Karpas-422 (cell line): ENCODE measurements around the gene VPS37D. TPM values are rescaled to one million over a fixed set of nuclear protein-coding genes. Genes with fewer than 3 reads are reported as not detected.

Source experiments
- DNase-seq: peaks from one replicate; pipeline ENCODE4 v3.0.0-alpha.2; 2015
- H2AFZ ChIP-seq: fragments of 200-600 bp; sonication (generic); 2 replicates; pipeline ENCODE4 v1.6.1; 2014; ENCODE audit warnings: antibody characterized with exemption, low read length, mixed read lengths
- H3K27ac ChIP-seq: fragments of 200-600 bp; sonication (generic); 2 replicates; pipeline ENCODE4 v1.5.1; 2014; ENCODE audit warnings: mild to moderate bottlenecking, low read length, moderate library complexity
- H3K27me3 ChIP-seq: fragments of 200-600 bp; sonication (generic); 2 replicates; pipeline ENCODE4 v1.6.1; 2014; ENCODE audit warnings: low read length, mixed read lengths
- H3K36me3 ChIP-seq: fragments of 200-600 bp; sonication (generic); 2 replicates; pipeline ENCODE4 v1.6.1; 2014; ENCODE audit warnings: low read length, mixed read lengths; ENCODE audit not compliant: insufficient read depth
- H3K4me1 ChIP-seq: fragments of 200-600 bp; sonication (generic); 2 replicates; pipeline ENCODE4 v1.6.1; 2014; ENCODE audit warnings: mild to moderate bottlenecking, low read length, mixed read lengths
- H3K4me2 ChIP-seq: fragments of 200-600 bp; sonication (generic); 2 replicates; pipeline ENCODE4 v1.6.1; 2014; ENCODE audit warnings: low read length, low read depth, mild to moderate bottlenecking; ENCODE audit not compliant: poor library complexity, severe bottlenecking
- H3K4me3 ChIP-seq: fragments of 200-600 bp; sonication (generic); 2 replicates; pipeline ENCODE4 v1.5.1; 2014; ENCODE audit warnings: mild to moderate bottlenecking, antibody characterized with exemption, low read length, mixed read lengths
- H3K79me2 ChIP-seq: fragments of 200-600 bp; sonication (generic); 2 replicates; pipeline ENCODE4 v1.6.1; 2014; ENCODE audit warnings: mild to moderate bottlenecking, low read length, mixed read lengths
- H3K9ac ChIP-seq: fragments of 200-600 bp; sonication (generic); 2 replicates; pipeline ENCODE4 v1.6.0; 2014; ENCODE audit warnings: low read length
- H3K9me2 ChIP-seq: fragments of 200-600 bp; sonication (generic), shearing (Covaris generic); replicated peaks from 2 replicates; pipeline ENCODE4 v1.6.0; 2014; ENCODE audit warnings: mild to moderate bottlenecking, low read length, moderate library complexity; ENCODE audit not compliant: insufficient read depth
- H3K9me3 ChIP-seq: fragments of 300-700, 200-600 bp; sonication (generic); 2 replicates; pipeline ENCODE4 v1.6.1; 2014; ENCODE audit warnings: low read length, mixed read lengths
- H4K20me1 ChIP-seq: fragments of 200-600 bp; sonication (generic); 2 replicates; pipeline ENCODE4 v1.6.1; 2014; ENCODE audit warnings: mild to moderate bottlenecking, antibody characterized with exemption, low read length, low read depth; ENCODE audit not compliant: insufficient read depth
- total RNA-seq: library from RNA; depleted of rRNA; stranded (reverse); fragments of >200 nt; shearing (Covaris generic); gene quantifications from 2 replicates; pipeline ENCODE4 v1.2.3, GENCODE V29; 2014; ENCODE audit warnings: low replicate concordance

The VPS37D gene
- total RNA-seq, 1 experiment from 2014 or later, result not detected

GRCh38 chr7:73702226-73702625 is 34.6 kb downstream of the VPS37D start:
- no peak overlapping the region for H3K4me3 ChIP-seq
- no peak overlapping the region for H2AFZ ChIP-seq
- no peak for DNase-seq
- H3K9me3 ChIP-seq, result no peaks in the 10 kb centered on the region
- 0 out of 2 replicates have a peak, but pooled peaks cover 5% of the 10 kb centered on the region for H4K20me1 ChIP-seq
- H3K4me1 ChIP-seq, result no peaks in the 10 kb centered on the region
- no peak overlapping the region for H3K27ac ChIP-seq
- no peak overlapping the region for H3K4me2 ChIP-seq
- H3K36me3 ChIP-seq, result peaks cover 9% of the 10 kb centered on the region; the same call in 1 of the 2 replicates
- H3K9ac ChIP-seq, result no peak overlapping the region
- no peaks in the 10 kb centered on the region for H3K9me2 ChIP-seq
- no peaks in the 10 kb centered on the region for H3K27me3 ChIP-seq
- no peaks in the 10 kb centered on the region for H3K79me2 ChIP-seq

DNA sequence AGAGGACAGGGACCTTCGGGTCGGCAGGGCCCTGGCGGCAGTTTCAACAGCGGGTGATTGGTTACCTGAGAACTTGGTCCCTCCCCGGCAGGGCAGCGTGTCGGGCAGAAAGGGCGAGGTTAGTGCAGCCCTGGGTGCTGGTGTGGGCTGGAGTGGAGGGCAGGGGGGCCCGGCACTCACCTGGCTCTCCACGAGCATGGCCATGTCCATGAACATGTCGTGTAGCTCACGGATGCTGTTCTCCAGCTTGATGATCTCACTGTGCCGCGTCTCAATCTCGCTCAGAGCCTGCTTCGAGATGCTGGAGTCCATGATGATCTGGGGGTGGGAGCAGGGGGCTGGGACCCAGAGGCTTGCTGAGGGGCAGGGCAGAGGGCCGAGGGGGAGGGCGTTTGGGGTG is 35.0 kb downstream of the VPS37D start:
- Histone ChIP-seq H3K79me2 (no peaks in the 10 kb centered on the region), H3K4me3 (no peak overlapping the region), H3K9ac (no peak overlapping the region), H4K20me1 (0 out of 2 replicates have a peak, but pooled peaks cover 5% of the 10 kb centered on the region), H3K27ac (no peak overlapping the region), H3K27me3 (no peaks in the 10 kb centered on the region), H2AFZ (no peak overlapping the region), H3K9me2 (no peaks in the 10 kb centered on the region), H3K9me3 (no peaks in the 10 kb centered on the region), H3K4me1 (no peaks in the 10 kb centered on the region), H3K36me3 (peaks cover 9% of the 10 kb centered on the region; the same call in 1 of the 2 replicates), H3K4me2 (no peak overlapping the region)
- DNase-seq, result no peak

DNA sequence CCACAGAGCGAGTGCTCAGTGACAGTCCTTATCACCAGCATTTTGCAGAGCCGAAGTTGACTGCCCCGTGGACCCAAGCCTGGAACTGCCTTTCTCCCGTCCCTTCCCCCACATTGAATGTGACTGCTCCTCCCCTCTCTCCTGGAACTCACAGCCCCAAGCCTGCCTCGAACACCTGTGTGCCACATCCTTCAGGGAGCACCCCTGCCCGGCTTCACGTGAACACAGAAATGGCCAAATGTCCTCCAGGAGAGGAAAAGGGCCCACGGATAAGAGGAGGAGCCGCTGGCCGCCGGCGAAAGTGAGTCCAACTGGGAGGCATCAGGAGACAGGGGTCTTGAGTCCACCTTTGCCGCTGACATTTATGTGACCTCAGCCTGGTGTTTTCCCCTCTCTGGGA is 35.6 kb downstream of the VPS37D start:
- Histone ChIP-seq H3K4me1 (no peaks in the 10 kb centered on the region), H3K4me2 (no peak overlapping the region), H3K9me2 (no peaks in the 10 kb centered on the region), H2AFZ (no peak overlapping the region), H3K27ac (no peak overlapping the region), H3K36me3 (peaks cover 6% of the 10 kb centered on the region; the same call in 1 of the 2 replicates), H3K79me2 (no peaks in the 10 kb centered on the region), H3K4me3 (no peak overlapping the region), H3K27me3 (no peaks in the 10 kb centered on the region), H4K20me1 (0 out of 2 replicates have a peak, but pooled peaks cover 5% of the 10 kb centered on the region), H3K9me3 (no peaks in the 10 kb centered on the region), H3K9ac (no peak overlapping the region)
- no peak for DNase-seq

DNA sequence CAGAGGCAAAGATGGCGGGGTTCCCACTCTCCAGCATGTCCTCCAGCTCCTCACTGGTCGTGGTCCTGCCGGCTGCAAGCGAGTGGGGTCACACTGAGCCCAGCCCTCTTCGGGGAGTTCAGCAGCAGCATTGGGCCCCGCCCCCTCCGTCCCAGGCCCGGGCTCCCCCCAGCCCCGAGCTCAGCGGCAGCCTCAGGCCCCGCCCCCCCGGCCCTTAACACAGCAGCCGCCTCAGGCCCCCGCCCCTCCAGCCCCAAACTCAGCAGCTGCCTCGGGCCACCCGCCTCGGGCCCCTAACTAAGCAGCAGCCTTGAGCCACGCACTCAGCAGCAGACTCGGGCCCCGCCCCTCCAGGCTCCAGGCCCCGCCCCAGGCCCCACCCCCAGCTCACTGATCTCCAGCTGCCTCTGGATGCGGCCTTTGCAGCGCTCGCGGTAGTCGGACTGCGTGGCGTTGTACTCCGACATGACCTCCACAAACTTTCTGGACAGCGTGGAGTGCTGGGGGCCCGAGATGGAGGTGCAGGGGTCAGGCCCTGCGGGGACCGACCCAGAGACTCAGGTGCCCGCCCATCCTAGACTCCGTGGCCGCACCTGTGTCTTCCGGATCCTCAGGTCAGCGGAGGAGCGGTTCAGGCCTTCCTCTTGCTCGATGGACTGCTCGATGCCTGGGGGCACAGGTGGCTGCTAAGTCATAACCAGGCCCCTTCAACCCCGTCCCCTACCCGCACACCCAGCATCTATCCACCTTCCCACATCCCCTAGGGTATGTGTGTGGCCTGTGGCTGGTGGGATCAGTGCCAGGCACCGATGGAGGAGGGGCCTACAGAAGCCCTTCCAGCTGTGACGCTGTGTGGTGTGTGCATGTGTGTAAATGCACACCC is 36.4 kb downstream of the VPS37D start:
- Histone ChIP-seq H3K9me3 (no peaks in the 10 kb centered on the region), H2AFZ (no peak overlapping the region), H3K4me2 (no peak overlapping the region), H3K36me3 (0 out of 2 replicates have a peak, but pooled peaks cover 3% of the 10 kb centered on the region), H3K9ac (no peak overlapping the region), H3K4me1 (no peaks in the 10 kb centered on the region), H4K20me1 (0 out of 2 replicates have a peak, but pooled peaks cover 7% of the 10 kb centered on the region), H3K9me2 (no peaks in the 10 kb centered on the region), H3K79me2 (no peaks in the 10 kb centered on the region), H3K27me3 (no peaks in the 10 kb centered on the region), H3K27ac (no peak overlapping the region), H3K4me3 (no peak overlapping the region)
- DNase-seq, result peak; percentile 71

- H3K9me2 ChIP-seq, result no peaks in the 10 kb centered on the region
- H3K9ac ChIP-seq, result no peak overlapping the region
- no peaks in the 10 kb centered on the region for H3K9me3 ChIP-seq
Measured at GRCh38 chr7:73704640-73705550, 37.3 kb downstream of the VPS37D start.

DNA sequence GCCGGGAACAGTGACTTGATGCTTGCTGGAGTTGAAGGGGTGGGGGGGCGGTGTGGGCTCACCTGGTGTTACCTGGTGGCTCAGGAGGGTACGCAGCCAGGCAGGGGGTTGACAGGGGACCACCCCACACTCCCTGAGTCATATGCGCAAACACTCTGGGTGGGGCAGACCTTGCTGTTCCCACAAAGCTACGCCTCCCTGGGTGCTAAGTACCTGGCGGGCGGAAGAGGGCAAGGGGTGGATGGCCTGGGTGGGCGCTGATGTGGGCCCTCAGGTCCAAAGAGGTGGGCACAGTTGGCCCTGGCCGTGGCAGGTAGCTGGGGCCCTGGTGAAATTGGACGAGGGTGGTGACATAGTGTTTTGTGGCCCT is 37.9 kb downstream of the VPS37D start:
- Histone ChIP-seq H3K9me2 (no peaks in the 10 kb centered on the region), H2AFZ (no peak overlapping the region), H3K9ac (no peak overlapping the region), H3K4me1 (no peaks in the 10 kb centered on the region), H3K36me3 (no peaks in the 10 kb centered on the region), H3K4me3 (no peak overlapping the region), H3K4me2 (no peak overlapping the region), H3K9me3 (no peaks in the 10 kb centered on the region), H3K27me3 (no peaks in the 10 kb centered on the region), H4K20me1 (0 out of 2 replicates have a peak, but pooled peaks cover 11% of the 10 kb centered on the region), H3K79me2 (no peaks in the 10 kb centered on the region), H3K27ac (no peak overlapping the region)
- no peak for DNase-seq

More at GRCh38 chr7:73704640-73705550, 37.3 kb downstream of the VPS37D start:
- Histone ChIP-seq H3K27me3 (no peaks in the 10 kb centered on the region), H3K4me3 (no peak overlapping the region), H4K20me1 (0 out of 2 replicates have a peak, but pooled peaks cover 10% of the 10 kb centered on the region), H3K27ac (no peak overlapping the region), H3K79me2 (no peaks in the 10 kb centered on the region), H2AFZ (no peak overlapping the region), H3K36me3 (no peaks in the 10 kb centered on the region), H3K4me2 (no peak overlapping the region), H3K4me1 (no peaks in the 10 kb centered on the region)
- no peak for DNase-seq

DNA sequence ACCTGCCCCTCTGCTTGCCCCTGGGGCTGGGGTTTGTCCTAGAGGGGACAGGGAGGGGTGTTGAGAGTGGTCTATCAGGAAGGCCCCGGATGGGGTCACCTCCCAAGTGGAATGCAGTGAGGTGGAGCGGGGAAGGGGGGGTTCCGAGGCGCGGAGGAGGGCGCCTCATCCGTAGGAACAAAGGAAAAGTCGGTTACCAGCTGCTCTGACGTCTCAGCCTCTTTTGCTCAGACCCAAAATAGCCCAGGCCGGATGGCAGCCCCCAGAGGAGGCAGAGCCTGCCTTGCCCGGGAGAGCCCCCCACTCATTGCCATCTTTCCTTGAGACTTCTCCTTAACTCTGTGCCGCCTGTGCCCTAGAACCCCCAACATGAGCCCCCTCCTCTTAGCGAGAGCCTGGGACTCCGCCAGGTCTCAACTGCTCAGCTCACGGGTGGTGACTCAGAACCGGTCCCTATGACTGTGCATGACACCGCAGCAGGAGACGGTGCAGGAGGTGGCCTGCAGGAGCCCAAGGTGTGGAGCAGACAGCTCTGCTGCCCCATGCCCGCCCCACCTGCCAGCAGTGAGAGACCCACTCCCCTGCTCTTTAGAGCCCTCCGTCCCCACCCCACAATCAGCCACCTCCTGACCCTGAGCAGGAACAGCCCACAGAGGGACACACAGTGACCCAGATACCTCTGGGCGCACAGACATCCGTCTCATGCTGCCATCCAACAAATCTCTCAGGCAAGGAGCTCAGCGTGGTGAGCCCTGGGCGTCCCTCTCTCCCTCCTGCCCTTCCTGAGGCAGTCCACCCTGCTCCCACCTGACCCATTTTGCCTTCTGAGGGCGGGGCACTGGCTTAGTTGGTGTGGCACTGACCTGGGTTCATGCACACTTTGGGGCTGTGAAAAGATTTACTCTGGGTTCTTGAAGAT is 38.8 kb downstream of the VPS37D start:
- Histone ChIP-seq H3K36me3 (no peaks in the 10 kb centered on the region), H3K4me3 (no peak overlapping the region), H3K79me2 (no peaks in the 10 kb centered on the region), H3K9me3 (no peaks in the 10 kb centered on the region), H2AFZ (no peak overlapping the region), H3K9me2 (no peaks in the 10 kb centered on the region), H3K4me1 (no peaks in the 10 kb centered on the region), H4K20me1 (0 out of 2 replicates have a peak, but pooled peaks cover 15% of the 10 kb centered on the region), H3K27ac (no peak overlapping the region), H3K9ac (no peak overlapping the region), H3K27me3 (no peaks in the 10 kb centered on the region), H3K4me2 (no peak overlapping the region)
- DNase-seq, result no peak
